Activated T-cell treated with anti-CD3 and anti-CD28 coated beads for 48 hours (primary cell): ENCODE results near the gene A2M.

Source experiments
- DNase-seq: peaks from one replicate; pipeline ENCODE4 v3.0.0-alpha.2; 2020; ENCODE audit warnings: low read depth

A2M gene

DNA sequence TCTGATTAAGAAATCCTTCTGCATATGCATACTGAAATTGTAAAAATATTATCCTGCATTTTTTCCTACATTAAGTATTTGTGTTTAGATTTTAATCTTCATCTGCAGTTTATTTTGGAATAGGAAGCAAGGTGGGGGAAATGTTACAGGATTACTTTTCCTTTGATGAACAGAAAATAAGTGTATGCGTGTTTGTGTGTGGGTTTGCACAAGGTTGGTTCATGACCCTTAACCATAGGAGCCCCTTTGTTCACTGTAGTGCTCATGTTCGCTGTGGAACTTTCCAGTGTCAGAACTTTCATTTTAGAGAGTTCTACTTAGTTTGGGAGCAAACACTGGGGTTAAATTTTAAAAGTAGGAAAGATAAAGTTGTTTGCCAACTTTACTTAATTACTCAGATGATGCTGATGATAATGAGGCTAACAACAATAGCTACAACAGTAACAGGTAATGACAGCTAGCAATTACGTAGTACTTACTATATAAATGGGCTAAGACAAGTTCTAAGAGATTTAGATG lies 6.4 kb upstream of the A2M start:
- no peak for DNase-seq

GRCh38 chr12:9120487-9121184 lies 4.9 kb upstream of the A2M start:
- no peak for DNase-seq

GRCh38 chr12:9118158-9118557 lies 2.4 kb upstream of the A2M start:
- no peak for DNase-seq

DNA sequence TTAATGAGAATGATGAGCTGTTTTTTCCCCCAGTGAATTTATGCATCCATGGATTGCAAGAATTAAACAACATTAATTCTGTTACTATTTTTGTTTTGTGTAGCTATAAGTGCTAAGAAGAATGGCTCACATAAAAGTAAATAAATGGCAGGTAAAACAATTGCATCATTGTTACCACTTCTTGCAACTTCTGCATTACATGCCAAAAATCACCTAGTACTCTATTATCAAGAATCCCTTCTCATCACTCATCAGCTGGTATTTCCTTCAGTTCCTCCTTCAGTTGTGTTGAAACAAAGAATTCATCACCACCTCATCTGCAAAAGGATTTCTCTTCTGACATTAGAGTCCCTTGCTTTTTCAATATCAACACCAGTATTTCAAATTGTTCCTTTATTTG lies 773 bp downstream of the A2M start:
- DNase-seq = no peak

GRCh38 chr12:9113987-9114309 lies 1.8 kb downstream of the A2M start:
- DNase-seq = no peak

DNA sequence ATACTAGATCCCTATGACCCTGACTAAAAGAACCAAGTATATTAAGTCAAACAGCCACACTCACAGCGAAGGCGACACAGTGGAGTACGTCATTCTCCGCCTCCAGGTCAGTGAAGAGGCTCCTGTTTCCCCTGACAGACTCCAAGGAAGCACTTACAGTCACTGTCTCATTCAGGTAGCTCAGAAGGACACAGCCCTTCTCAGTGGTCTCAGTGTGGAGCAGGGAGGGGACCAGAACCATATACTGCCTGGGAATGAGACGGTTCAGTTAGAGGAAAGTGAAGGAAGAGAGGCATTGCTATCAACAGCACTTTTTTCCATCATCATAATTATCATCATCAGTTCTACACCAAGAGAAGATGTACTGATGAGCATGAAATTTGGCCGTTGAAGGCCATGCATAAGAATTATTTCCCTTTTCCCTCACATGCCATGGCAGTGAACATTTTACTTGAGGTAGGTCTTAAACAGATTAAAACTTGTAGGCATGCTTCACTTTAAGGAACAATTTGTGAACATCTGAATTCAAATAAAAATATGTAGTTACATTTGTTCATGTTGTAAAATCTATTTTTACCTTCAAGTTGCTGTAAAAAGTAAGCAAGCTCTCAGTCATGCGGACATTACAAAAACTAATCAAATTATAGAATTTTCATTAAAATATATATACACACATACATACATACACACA lies 2.3 kb downstream of the A2M start:
- DNase-seq = no peak

DNA sequence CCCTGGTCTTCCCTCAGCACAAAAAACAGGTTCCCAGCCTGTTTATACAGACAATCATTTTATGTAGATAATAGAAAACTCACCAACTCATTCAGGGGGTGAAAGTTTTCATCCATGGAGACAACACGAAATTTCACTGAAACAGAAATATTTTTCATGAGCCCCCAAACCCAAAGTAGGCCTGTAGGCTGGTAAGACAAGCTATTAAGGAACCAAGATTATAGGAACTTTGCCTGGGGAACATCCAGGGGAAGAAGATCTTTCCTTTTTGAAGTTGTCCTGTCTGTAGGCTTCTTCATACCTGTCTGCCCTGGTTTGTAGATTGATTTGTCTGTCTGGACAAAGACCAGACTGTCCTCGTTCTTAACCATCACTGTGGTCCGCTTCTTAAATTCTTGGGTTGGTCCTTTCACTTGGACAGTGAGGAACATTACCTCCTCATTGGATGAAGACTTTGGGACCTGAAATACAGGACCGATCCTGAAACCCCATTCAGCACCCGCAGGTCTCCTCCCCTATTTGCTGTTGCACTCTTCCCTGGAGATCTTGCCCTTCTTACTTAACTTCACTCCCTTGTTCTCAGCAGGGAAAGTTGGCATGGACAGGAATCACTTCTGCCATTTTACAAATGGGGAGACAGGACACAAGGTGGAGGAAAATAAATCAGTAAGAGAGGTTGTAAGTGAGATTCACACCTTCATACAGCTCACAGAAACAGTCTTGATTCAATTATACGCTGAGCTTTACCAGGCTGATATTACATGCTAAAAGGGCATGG lies 3.5 kb downstream of the A2M start:
- DNase-seq = no peak

DNA sequence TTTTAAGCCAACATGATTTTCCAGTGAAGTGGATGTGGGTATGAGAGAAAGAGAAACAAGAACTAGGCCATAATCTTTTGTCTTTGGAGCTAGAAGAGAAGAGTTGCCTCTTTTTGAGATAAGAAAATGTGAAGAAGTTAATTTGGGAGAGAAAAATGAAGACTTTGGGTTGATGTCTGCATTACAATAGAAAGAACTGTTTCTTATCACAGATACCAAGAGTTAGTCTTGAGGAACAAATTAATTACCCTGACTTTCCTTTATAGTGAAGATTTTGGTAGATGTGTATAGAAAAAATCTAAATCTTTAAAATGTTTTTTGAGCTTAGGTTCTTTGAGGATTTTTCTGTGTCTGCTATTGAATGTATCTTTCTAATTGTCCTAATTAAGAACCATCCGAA lies 4.2 kb downstream of the A2M start:
- no peak for DNase-seq

- no peak for DNase-seq
Observed at GRCh38 chr12:9109737-9110491, 5.8 kb downstream of the A2M start.

- no peak for DNase-seq
Observed at GRCh38 chr12:9109213-9109522, 6.6 kb downstream of the A2M start.

DNA sequence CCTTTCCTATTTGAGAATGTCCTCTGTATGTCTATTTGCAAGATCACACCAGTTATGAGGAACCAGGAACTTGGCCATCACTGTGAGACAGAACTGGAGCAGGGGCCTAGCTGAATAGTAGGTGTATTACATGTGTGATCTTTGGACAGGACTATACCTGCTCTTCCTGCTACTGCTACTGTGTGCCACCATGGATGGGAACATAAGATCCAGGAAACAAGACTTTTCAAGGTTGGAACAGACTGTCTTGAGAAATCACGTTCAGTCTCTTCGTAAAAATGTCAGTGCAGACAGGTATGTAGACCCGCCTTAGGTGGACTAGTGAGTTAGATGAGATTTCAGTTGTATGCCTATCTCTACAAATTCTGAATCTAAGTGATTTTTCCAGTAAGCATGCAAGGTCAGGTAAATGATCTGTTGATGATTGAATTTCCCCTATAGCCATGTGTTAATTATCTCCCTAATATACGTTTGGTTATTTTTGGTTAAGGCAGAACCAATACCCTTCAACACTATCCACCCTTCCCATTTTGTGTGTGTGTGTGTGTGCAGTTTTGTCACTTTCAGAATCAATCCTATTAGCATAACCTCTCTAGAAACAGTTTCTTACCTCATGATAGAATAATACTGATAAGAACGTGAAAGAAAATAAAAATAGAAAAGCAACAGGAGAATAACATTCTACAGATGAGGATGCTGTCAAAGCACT lies 7.1 kb downstream of the A2M start:
- no peak for DNase-seq

GRCh38 chr12:9107542-9107873 lies 8.2 kb downstream of the A2M start:
- DNase-seq = no peak

GRCh38 chr12:9106610-9107541 lies 8.8 kb downstream of the A2M start:
- no peak for DNase-seq

DNA sequence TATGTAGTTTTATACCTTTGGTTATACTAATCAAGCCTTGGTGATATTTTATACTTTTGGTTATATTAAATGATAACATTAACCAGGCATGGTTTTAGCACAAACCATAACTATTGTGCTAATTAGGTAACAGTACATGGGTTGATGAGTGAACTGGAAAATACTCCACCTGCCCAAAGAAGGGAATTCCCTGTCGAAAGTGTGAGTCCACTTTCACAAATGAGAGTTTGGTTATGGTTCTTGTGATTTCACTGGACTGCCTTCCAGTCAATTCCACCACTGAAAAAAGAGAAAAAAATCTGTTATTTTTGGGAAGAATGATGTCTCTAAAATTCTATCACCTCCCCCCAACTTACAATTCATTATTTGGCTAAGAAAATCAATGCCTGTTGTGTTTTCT lies 9.7 kb downstream of the A2M start:
- DNase-seq = no peak

DNA sequence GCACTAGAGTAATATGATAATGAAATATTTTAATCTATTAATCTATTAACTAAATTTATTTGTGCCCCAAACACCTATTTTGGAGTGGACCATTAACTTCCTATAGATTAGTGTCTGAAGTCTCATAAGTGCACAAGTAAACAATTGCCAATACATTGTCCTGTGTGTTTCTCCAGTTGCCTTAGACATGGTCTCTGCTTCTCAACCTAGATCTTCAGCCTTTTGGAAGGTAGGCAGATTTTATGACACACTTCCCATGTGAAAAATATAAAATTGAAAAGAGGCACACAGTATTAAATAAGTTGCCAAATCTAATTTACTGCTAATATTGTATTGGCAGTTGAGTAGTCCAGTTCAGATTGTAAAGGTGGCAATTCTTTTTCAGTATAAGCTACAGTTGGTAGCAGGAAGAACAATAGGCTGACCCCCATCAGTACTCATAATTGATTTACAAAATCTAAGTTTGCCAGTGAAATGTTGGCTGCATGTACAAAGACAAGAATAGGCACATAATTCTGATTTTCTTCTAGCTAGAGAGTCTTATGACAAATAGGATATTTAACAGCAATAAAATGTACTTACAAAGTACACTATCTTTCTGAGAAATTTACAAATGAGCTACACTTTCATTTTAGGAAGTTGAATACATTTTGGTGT lies 10.8 kb downstream of the A2M start:
- no peak for DNase-seq

DNA sequence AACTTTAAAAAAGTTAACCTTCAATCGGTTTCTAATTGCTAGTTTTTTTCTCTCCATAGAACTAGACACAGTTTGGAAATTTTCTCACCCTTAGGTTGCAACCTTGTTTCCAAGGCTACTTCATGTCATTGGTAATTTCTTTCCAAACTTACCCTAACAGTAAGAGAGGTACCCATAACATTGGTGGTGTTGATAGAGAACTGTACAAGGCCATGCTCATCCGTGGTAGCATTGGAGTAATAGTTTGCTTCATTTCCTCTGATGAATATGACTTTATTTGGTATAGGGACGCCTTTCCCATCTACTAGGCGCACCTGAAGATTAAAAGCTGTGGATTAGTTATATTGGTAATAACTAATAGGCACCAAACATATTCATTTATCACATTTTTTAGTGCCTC lies 11.6 kb downstream of the A2M start:
- no peak for DNase-seq

DNA sequence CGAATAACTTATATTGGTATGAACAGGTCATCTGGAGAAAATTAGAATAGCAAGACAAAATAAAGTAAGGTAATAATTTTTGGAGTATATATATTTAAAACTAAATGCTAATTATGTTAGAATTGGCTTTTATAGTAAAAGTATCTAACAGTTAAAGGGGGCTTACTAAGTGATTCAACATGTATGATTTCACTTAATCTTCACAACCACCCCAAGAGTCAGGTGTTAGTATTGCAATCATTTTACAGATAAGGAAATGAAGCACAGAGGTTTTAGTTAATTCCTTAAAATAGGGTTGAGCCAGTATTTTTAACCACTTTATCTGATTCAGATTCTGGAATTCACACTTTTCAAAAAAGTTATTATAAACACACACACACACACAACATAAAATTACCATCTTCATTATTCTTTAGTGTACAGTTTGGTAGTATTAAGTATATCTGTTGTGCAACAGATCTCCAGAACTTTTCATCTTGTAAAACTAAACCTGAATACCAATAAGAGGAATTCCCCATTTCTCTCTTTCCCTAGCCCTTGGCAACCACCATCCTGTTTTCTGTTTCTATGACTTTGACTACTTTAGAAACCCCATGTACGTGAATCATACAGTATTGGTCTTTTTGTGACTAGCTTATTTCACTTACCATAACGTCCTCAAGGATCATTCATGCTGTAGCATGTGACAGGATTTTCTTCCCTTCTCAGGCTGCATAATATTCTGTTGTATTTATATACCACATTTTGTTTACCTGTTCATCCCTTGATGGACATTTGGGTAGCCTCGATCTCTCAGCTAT lies 12.5 kb downstream of the A2M start:
- no peak for DNase-seq

DNA sequence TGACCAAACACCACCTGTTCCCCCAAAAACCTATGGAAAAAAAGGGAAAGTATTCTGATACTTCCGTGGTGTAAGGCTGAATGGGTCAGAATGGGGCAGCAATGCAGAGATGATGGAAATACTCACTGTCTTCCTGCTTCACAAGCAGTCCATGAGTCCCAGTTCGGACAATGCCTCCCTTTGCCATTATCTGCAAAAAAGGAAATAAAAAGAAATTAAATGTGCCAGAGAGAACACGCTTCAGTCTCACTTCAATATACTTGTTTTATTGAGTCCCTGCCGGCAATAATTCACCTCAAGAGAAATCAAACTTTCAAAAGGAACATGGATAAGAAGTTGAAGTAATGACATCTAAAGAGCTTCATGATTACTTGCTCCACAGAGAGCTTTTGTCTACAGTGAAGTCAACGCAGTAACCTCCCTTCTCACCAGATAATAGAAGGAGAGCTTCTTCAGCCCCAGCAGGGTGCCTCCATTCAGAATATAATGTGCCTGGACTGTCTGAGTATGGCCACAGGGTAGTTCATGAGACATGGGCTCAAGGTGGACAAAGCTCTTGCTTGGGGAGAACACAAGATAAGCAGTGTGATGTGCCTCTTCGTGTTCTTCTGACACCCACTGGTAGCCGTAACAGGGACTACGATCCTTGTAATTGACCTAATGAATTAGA lies 14.6 kb downstream of the A2M start:
- no peak for DNase-seq
